ENCODE data around the gene CHST11.
"Not testable (repeated sequence)": the region's sequence is repeated elsewhere in the genome, so short reads cannot be mapped to it uniquely, and the experiment has no call there.

CHST11 gene

DNA sequence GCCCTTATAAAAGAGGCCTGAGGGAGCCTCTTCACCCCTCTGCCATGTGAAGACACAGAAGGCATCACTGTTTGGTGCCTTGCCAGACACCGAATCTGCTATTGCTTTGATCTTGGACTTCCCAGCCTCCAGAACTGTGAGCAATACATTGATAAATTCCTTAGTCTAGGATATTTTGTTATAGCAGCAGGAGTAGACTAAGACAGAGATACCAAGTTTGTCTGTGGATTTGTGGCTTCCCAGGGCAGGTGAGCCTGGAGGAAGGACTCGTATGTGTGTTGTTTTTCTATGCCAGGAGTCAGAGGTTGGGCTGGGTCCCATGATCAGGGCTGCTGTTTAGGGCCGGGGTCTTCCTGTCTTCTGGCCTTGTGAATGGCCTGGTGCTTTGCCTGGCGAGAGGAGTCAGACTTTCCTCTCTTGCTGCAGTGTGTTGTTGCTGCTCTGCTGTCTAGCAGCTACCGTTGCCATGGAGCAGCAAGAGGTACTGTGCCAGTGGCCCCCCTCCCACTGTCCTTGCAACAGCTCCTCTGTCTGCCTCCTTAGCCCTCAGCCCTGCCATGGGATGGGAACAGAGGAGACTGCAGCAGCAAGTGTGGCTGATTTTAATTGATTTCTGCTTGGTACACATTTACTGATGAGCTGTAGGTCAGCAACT, 111.2 kb downstream of the CHST11 start:
- peak; percentile 62 for DNase-seq

- DNase-seq: peak; percentile 48
These were observed 111.7 kb downstream of the CHST11 start for GRCh38 chr12:104568487-104568868.

- DNase-seq: no peak
These were observed 112.2 kb downstream of the CHST11 start for GRCh38 chr12:104568935-104569334.

- DNase-seq: peak; percentile 93
These were observed 112.8 kb downstream of the CHST11 start for GRCh38 chr12:104569346-104570173.

- no peak for DNase-seq
These were observed 113.6 kb downstream of the CHST11 start for GRCh38 chr12:104570174-104570907.

DNA sequence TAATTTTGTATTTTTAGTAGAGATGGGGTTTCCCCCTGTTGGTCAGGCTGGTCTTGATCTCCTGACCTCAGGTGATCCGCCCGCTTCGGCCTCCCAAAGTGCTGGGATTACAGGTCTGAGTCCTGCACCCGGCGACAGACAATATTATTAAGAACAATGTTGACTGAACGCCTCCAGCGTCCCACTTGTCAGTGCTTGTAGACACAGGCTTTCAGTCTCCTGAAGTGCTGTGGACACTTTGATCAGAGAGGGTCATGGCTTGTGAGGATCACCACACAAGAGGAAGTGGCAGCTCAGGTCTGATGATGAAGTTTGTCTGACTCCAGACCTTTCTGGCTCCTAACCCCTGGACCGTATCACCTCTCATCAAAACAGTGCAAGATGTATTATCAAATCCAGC, 114.6 kb downstream of the CHST11 start:
- peak; percentile 43 for DNase-seq

DNA sequence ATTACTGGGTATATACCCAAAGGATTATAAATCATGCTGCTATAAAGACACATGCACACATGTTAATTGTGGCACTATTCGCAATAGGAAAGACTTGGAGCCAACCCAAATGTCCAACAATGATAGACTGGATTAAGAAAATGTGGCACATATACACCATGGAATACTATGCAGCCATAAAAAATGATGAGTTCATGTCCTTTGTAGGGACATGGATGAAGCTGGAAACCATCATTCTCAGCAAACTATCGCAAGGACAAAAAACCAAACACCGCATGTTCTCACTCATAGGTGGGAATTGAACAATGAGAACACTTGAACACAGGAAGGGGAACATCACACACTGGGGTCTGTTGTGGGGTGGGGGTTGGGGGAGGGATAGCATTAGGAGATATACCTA, 117.6 kb downstream of the CHST11 start:
- DNase-seq: not testable (repeated sequence)

GRCh38 chr12:104574758-104575157, 118.0 kb downstream of the CHST11 start:
- not testable (repeated sequence) for DNase-seq

GRCh38 chr12:104575442-104576186, 118.9 kb downstream of the CHST11 start:
- DNase-seq: no peak

GRCh38 chr12:104576187-104576778, 119.5 kb downstream of the CHST11 start:
- DNase-seq: no peak

DNA sequence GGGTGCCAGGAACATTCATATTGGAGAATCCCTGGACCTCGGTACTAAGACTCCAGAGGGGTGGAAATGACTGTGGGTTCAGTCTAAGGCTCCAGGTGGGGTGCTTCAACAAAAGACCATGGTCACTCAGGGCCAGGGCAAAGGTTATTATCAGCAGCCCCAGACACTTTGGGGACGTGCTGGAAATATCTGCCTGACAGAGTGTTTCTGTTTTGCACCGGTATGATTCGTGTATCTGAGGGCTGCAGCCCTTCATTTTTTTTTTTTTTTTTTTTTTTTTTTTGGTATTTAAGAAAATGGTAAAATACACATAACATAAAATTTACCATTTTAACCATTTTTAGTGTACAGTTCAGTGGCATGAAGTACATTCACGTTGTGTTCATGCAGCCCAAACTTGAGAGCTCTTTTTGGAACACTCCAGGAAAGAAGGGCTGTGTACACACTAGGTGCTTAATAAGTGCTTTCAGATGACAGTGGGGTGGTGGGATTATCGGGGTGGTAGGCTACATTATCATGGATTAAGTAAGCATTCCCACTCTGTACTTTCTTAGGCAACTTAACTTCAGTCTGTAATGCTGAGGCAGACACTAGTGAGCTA, 120.3 kb downstream of the CHST11 start:
- DNase-seq: peak; percentile 78

DNA sequence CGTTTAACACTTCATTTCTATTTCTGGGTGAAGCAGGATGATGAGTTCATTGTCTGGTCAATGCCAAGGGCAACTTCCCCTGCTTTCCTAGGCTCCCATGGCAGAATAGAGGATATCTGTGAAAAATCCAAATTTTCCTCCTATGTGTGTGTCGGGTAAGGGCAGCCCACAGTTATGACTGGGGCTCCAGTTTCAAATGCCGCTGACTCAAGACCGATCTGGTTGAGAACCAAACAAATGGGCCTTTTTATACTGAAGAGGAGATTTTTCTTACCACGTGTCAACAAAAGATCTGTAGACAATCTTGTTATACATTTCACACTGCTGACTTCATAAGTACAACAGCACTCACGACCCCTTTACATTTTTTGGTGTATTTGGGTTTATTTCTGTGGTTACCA, 120.8 kb downstream of the CHST11 start:
- DNase-seq: no peak

GRCh38 chr12:104578453-104578852, 121.7 kb downstream of the CHST11 start:
- DNase-seq: no peak

DNA sequence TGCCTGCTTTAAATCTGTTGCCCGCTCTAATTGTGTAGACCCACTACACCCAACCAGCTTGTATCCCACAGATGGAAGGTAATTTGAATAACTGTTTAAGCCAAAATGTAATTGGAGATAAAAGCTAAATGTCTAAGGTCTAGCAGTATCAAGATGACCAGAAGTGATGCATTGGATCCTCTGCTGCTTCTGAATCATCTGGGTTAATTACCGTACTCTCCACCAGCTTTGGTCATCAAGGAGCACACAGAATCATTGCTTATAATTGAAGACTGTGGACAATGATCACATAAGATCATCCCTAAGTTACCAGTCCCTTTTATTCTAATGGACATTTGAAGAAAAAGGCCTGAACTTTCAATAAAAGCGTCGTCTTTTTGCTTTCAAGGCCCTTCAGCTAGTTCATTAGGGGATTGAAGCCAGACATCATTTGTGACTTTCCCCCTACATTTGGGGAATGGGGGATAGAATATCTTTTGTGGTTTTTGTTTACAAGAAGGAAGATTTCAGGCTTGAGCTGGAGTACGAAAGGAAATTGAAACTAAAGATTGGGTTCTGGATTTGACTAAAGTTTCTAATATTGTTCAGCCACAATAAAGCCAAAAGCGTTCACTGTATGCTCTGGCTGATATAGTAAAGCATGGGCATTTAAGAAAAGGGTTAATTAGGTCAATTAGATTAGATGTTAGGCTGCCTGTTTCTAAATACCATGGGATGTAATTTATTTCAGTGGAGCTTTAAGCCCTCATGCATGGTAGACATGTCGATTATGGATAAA, 123.2 kb downstream of the CHST11 start:
- no peak for DNase-seq

GRCh38 chr12:104581005-104581570, 124.3 kb downstream of the CHST11 start:
- no peak for DNase-seq

DNA sequence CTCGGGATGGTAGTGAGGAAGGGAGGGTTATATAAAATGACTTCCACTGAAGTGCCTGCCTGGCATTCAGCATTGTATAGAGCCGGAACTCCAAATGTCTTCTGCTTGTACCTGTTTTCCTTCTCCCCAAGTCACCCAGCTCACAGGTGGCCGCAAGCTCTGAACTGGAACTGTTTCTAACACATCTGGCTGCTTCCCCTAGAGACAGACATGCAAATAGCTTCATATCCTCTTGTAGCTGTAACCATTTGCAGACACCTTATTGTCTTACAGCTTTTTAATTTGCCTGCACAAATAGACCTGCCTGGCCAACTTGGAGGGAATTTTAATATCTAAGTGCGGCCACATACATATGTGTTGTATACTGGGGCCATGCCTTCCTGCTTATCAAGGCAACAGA, 126.0 kb downstream of the CHST11 start:
- no peak for DNase-seq

GRCh38 chr12:104583301-104583700, 126.6 kb downstream of the CHST11 start:
- no peak for DNase-seq

DNA sequence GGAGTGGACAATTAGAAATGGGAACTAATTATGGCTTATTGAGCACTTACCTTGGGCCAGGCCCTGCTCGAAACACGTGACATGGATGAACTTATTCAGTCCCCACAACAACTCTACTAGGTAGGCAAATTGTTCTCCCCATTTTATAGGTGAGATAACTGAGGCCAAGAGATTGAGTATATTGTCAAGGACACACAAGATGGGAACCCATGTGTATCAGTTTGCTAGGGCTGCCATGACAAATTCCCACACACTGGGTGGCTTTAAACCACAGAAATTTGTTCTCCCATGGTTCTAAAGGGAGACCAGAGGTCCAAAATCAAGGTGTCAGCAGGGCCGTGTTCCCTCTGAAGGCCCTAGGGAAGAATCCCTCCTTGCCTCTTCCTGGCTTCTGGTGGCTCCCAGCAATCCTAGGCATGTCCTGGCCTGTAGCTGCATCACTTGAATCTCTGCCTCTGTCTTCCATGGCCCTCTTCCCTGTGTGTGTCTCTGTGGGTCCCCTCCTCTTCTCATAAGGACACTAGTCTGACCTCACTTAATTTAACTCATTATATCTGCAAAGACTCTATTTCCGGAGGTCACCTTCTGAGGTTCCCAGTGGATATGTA, 128.8 kb downstream of the CHST11 start:
- DNase-seq: no peak

DNA sequence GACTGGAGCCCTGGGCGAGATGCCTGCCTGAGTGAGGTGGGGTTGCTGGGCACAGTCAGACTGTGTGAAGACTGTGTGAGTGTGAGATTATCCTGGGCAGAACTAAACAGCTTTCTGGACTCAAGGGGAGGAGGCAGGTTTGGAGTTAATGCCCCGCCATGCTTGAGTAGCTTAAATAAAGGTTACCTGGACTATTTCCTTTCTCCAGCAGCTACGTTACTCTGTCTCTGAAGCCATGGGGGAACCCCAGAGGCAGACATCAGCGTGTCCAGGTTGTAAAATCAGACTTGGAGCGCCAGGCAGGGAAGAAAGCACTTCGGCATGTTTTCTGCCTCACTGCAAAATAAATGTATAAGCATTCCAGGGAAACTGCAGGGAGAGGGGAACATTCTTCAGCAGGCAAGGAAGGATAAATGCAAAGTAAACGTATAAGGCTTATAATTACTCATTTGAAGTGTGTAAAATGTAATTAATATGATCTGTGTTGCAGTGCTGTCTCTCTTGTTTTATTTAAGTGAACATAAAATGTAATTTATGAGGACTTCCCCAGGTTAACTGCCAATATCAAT, 129.7 kb downstream of the CHST11 start:
- no peak for DNase-seq
